GM18526 (cell line): ENCODE measurements around the gene CNTROB.

Experiments
- POLR2A ChIP-seq: IDR thresholded peaks from 3 replicates; pipeline ENCODE4 v1.6.1; 2011; ENCODE audit not compliant: insufficient read length; ENCODE audit errors: extremely low read depth

Gene CNTROB

GRCh38 chr17:7984904-7985303 is 52.9 kb downstream of the CNTROB start:
- no peak for TF ChIP-seq POLR2A

GRCh38 chr17:7987112-7987893 is 55.3 kb downstream of the CNTROB start:
- no peak for TF ChIP-seq POLR2A

GRCh38 chr17:7988750-7989178 is 56.8 kb downstream of the CNTROB start:
- TF ChIP-seq POLR2A = no peak

GRCh38 chr17:7989781-7990655 is 58.0 kb downstream of the CNTROB start:
- peak; percentile 22 for TF ChIP-seq POLR2A

- TF ChIP-seq POLR2A = no peak
These were observed 60.5 kb downstream of the CNTROB start for GRCh38 chr17:7992516-7992915.

- no peak for TF ChIP-seq POLR2A
These were observed 60.9 kb downstream of the CNTROB start for GRCh38 chr17:7992924-7993323.

GRCh38 chr17:7993972-7994589 is 62.1 kb downstream of the CNTROB start:
- no peak for TF ChIP-seq POLR2A

- TF ChIP-seq POLR2A = no peak
These were observed 63.7 kb downstream of the CNTROB start for GRCh38 chr17:7995724-7996123.

- no peak for TF ChIP-seq POLR2A
These were observed 65.2 kb downstream of the CNTROB start for GRCh38 chr17:7997186-7997585.
